GM19240 (cell line): ENCODE data around the gene OSR1.

Experiments used
- DNase-seq: peaks from one replicate; pipeline ENCODE4 v3.0.0; 2011; ENCODE audit warnings: low spot score; ENCODE audit not compliant: insufficient read length

The OSR1 gene

DNA sequence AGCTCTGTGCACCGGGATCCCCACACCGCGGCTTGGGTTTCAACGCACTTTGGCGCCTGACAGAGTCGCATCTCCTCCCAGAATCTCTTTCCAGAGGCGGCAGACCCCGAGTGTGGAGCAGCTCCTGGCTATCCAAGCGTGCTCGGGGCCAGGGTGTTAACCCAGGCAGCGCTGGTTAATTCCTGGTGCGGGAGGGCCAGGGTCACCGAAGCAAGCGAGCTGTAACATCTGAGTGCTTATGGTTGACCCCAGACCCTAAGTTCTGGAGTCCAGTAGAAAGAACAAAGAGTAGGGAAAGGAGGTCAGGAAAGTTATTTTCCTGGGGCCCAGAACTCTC lies 566 bp upstream of the OSR1 start:
- DNase-seq, result no peak

DNA sequence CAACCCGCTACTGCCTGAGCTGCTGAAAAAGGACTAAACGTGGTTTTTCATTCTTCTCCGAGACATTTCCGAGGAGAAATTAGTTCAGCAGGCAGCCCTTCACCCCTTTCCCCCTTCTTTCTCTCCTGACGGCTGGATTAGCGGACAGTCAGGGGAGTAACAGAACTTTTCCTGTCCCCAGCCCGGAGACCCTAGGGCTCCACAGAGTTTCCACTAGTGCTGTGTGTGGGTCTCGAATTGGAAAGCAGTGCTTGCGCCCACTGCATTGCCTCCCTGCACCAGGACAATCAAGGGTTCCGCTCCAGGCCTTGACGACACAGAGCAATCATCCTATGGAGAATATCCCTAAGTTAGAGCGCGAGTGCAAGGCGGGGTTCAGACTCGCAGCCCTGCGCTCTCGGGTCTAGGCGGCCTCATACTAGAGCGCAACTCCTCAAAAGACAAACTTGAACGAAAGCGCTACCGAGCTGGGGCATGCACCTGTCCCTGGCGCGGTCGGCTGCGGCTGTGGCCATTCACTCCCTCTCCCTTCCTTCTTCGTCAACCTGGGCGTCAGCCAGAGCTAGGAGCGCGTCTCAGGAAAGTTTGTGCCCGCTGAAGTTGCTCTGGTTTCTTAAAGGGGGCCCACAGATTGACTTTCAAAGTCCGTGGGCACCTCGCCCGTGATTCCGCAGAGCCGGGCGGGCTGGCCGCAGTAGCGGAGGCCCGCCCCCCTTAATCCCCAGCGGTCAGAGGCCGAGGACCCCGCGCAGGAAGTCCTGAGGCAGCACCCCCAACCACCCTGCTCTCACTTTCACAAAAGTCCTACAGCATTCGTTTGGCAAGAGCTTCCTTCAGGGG lies 801 bp downstream of the OSR1 start:
- no peak for DNase-seq

DNA sequence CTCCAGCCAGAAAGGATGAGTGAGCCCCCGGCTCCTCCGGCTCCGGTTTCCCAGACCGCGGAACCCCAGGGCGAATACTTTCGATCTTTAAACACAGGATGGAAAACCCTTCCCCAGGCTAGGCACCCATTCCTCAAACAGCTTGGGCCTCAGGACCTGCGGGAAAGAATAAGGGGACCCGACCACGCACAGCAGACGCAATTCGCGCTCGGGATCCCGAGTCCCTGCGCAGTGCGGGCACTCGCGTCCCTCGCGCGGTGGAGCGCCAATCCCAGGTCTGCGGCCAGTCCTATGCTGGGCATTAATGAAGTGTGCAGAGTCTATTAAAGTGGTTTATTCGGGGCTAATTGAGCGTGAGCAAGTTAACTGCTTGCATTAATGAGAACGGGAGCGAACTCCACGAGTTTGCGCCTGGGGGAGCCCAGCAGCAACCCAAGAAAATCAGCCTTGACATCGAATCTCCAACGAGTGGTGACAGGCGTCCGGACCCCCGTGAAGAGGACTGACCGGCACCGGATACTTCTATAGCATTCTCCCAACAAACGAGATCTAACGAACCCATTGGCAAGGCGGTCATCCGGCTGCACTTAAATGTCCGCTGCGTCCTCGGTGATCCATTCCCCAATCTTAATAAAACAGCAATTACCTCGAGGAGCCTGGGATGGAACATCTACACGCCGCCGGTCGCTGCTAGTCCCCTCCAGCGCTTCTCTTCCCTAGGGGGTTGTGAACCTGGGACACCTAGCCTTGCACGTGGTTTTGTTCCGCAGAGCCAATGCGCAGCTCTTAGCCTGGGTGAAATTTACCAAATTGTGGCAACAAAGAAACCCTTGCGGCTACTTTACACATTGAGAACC lies 1.6 kb downstream of the OSR1 start:
- no peak for DNase-seq

DNA sequence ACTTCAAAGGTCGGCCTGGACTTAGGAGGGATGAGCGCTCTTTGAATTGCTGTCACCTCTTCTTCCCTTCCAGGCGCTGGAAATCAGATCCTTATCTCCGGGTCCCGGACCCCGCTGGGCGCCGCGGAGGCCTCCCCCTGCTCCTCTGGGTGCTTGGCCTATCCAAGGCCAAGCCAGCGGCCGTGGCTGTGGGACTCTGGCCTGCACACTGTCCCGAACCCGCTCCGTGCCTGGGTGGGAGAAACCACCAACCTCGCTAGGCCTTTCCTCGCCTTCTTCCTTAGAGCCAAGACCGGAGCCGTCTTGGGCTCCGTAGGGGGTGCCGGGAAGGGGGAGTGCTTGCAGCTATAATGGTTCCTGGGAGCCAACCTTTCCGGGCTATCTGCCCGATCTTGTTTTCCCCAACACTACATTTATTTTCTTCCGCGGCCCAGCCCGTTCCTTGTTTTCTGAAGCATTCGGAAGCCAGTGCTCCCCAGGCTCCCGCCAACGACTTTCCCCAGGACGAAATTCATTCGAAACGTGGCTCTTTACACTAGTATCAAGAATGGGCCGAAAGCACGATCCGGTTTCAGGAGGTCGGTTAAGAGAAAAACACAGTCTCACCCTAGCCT lies 2.4 kb downstream of the OSR1 start:
- DNase-seq, result no peak

DNA sequence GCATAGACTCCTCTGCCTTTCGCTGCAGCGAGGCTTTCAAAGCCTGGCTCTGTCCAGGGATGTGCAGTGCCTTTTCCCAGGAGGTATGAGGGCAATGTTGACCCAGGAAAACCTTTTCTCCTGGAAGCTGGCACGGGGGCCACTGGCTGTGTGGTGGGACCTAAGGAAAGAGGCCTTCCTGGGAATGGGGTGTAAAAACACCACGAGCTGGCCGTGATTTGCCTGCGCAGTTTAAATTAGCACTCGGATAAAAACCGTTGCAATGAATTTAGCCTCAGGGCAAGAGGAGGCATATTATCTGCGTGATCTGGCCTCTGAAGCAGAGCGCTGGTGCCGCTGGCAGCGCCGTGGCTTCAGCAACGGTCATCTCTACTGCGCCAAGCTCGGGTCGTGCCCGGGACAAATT lies 3.0 kb downstream of the OSR1 start:
- DNase-seq, result no peak

DNA sequence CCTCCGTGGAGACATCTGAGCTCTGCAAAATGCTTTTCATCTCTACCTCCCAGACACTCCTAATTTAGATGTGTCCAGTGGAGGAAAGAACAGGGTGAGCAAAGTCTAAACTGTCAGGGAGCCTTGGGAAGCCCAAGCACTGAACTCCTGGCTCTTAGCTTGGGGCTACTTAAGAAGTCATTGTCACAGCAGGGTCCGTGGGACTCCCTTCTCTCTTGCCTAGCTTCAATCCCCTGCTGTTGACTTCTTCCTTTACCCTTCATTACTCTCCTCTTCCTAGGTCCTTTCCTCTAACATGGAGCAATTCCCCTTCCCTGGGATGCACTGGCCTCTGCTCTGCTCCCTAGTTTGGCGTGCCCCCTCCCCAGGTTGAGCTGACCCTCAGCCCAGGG lies 3.4 kb downstream of the OSR1 start:
- DNase-seq, result no peak

DNA sequence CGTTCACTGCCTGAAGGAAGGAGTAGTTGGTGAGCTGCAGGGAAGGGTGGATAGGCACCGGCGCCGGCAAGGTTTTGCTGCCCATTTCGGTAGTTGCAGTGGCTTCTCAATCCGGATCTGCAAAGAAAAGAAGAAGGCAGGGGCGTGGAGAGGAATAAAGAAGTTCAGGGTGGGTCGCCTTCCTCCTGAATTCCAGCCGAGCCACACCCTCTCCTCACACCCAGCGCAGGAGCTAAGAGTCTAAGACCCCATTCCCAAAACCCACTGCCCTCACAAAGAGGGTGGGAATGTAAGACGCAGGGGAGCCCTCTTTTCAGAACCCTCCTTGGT lies 4.7 kb downstream of the OSR1 start:
- DNase-seq, result no peak

DNA sequence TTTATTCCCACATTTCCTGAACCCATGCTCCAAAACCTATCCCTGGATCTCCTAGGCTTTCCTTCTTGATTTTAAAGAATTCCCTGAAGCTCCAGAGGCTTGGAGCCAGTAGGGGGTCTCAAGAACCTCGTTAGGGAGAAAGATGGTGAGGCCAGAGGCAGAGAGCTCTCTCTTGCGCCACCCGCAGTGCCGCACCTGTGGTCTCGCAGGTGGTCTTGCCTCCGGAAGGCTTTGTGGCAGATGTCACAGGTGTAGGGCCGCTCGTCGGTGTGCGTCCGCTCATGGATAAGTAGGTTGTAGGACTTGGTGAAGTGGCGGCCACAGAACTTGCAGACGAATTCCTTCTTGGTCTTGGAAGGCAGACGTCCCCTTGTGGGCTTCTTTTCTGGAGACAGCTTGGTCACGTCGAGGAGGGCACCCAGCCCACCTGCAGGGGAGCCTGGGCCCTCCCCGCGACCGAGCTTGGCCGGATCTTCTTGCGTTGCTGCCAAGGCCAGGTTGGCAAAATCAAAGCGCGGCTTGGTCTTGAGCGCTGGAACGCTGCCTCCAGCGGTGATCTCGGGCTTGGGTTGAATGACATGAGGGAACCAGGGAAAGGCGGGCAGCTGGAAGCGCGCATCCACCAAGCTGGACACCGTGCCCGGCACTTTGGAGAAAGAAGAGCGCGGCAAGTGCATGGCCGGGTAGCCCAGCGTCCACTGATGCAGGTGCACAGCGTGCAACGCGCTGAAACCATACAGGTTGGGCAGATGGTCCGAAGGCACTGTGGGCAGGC lies 5.3 kb downstream of the OSR1 start:
- no peak for DNase-seq

DNA sequence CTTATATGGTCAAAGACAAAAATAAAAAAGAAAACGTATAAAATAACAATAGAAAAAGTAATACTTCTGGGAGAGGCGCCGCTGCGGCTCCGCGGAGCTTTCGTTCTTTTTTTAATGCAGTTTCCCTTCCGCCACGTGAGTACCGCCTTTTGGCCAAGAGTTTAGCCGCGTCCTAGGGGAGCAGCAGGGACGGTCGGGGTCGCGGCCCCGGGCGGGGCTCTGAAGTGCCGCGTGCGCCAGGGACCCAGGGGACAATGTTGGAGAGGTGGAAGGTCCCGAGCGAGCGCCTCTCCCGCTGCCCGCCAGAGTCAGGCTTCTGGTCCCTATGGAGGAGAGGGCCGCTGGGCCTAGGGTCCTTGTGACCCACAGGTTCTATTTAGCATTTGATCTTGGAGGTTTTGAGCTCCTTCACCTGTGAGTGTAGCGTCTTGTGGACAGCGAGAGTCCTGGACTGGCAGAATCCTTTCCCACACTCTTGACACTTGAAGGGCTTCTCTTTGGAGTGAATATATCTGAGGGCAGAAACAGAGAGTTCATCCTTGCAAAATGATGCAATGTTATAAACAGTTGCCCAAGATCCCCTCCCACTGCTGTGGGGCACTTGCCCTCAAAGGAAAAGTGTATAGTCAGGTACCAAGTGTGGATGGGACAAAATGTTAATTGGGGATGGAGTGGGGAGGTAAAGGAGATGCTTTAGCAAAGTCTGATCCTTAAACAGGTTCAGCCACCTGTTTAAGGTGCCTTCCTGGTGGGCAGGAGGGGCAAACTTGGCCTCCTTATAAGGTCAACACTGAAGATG lies 6.3 kb downstream of the OSR1 start:
- no peak for DNase-seq

DNA sequence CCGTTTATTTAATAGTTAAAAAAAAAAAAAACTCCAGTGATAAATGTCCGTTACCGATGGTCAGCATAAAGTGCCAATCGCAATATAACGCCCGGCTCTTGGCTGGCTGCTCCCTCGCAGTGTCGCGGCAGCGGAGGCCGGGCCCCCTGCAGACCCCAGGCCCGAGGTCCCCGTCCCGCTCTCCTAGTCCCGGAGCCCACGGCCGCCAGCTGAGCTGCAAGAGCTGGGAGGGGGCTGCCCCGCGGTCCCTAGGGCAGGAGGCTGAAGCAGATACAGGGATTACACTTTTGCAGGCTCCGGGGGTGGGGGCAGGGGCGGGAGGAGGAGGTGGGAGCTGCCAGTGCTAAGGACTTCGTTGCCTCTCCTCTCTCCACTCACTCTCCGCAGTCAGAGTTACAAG lies 6.9 kb downstream of the OSR1 start:
- no peak for DNase-seq

DNA sequence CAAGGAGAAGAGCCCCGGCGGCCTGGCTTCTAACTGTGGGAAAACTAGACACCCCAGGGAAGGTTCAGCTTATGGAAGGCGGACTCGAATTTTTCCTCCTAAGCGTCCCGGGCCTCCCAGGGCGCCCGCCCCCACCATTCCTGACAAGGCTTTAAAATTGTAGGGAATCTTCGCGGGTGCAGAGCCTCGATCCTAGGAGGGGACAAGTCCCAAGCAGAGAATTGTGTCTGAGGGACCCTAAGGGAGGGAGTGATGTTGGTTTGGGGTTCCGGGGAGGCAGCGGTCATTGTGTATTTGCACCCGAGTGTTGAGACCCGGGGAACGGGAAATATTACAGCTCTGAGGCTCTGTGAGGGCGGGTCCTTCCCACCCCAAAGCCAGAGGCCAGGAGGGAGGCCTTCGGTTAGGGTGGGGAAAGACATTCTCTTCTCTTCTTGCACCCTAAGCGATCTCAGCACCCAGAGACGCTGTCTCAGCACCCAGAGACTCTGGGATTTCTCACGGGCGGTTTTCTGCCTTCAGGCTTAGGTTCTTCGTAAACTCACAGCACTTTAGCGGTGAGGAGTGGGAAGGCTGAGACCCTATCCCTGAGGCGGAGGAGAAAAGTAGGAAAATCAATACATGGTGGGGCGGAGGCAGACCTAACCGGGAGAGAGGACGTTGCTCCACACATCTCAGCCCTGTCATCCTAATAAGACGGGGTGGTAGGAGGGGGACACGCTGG lies 7.6 kb downstream of the OSR1 start:
- no peak for DNase-seq

DNA sequence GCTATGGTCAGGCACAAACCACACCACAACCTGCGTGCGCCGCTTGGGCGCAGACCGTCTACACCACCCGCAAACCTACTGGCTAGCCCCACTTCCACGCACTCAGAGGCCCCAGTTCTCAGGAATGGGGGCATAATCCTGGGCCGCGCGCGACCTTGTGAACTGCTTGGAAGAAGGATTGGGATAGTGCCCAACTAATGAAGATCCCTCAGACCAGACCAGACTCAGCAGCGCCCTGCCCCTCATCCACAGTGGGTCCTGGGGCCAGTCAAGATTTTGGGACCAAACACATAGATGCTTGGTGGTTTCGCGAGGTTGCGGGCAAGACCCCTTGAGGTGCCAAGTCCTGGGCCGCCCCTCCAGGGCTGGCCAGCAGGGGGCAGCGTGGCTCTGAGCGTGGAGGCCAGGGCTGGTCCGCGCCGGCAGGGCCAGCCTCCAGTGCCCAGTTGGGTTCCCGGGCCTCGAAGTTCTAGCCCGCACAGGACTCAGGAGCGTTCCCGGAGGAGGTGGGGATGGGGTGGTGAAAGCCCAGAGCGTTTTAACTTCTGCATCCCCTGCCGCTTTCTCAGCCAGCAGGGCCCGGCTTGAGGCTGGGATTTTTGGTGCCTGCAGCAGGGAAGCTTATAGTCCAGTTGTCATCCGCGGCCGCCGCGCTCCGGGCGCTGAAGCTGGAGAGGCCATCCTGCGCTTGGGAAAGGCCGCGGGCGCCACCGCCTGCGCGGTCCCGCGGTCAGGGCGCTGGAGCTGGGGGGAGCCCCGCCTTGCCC lies 8.3 kb downstream of the OSR1 start:
- DNase-seq, result no peak

DNA sequence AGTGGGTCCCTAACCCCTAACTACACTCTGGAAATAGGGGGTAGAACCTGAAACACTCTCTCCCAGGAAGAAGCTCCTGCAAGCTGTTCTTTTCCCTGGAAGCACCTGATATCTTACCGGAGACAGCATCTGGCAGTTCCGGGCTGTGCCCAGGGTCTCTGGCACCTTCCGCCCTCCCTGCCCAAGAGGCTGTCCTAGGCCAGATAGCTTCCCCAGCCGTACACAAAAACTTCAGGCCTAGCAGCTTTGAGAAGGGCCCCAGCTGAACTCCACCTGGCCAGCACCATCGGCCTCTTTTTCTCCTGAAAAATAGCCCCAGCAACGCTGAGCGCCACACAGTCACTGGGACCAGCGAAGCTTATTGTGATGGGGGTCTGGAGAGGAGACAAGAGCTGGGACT lies 9.7 kb downstream of the OSR1 start:
- no peak for DNase-seq

DNA sequence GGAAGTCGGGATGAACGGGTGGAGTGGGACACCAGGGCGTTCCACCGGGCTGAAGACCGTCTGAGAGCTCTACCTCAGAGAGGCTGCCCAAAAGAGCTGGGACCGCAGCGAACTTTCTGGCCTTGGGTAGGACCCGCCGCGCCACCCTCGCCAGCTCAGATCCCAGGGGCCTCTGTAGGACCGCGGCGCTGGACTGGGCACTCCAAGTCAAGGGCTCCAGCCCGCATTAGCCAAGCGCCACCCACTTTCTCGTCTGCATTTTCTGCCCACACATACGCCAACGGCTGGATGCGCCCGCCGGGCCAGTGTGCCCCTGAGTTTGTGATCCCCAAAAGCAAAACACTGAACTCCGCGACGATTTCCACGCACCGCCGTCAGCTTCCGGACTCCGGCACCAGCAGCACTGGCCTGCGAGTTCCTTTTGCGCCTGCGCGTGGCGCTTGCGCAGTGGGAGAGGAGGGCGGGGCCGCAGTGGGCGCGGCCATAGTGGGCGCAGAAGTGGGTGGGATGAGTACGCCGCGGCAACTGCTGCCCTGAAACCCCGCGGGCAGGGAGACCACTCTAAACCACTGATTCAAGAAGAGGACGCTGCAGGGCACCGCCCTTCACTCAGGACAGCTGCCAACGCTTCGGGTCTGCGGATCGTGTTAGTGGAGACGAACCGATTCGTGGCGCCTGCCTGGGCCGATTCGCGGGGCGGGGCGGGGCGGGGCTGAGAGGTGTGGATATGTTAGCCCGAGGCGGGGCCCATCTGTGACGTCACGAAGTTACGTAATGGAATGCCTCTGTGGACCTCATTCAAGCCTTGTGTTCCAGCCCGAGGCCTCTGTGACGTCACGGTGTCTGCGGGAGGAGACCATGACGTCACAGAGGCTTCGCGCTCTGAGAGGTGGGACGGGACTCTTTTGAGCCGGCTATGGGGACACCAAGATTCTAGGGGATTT lies 10.5 kb downstream of the OSR1 start:
- DNase-seq, result peak; percentile 99

DNA sequence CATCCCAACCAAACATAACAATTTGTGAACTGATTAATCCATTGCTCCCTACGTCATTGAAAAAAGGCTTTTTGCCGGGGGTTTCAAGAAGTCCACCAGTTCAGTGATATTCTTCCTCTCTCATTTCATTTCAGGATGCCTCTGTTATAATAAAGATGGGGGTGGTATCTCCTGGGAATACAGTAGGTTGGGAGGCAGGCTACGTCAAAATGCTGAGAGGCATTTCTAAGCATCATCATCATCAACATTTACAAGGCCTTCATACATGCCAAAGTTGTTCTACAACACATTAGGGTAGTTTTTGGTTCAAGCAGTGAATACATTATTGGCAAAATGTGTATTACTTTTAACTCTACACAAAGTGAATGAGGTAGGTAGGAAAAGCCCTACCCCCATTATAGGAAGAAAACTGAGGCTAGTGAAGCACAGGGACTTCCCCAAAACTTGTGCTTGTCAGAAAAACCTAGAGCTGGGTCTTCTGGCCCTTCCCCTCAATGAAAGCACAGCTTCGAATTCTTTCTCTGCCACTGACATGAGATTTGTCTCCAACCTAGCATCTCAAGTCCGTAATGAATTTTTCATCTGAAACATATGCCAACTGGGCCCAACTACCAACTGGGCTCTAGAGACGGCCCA lies 11.3 kb downstream of the OSR1 start:
- DNase-seq, result no peak

DNA sequence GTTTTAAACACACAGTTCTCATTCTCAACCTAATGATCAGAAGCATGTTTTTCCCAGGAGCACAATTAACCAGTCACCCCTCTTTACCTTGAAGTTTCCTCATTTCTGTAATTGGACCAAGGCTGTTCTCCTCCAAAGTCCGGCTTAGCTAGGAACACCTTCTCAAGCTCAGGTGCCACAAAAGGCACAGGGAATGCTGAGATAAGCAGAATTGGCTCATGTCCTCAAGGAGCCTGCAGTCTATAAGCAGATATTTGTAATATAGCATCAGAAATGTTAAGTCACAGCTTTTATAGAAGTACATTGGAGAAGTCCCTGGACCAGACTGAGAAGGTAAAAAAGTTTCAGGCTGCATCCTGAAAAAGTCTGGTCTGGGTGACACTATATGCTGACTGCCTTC lies 20.7 kb downstream of the OSR1 start:
- no peak for DNase-seq

DNA sequence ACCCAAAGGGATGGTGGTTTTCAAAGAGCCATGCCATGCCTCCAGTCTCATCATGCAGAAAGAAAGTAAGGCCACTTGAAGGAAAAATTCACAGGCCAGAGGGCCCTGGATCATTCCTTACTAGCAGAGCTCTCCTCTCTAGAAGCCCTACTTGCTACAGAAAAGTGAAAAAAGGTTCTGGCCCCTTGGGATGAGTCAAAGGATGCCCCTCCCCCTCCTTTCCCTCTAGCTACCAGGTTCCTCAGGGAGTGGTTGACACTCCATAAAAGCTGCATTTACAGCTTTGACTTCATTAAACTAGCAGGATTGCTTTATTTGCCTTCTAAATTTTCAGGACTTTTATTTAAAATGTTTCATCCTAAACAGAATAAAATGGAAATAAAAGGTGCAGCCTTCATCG lies 21.2 kb downstream of the OSR1 start:
- DNase-seq, result no peak

DNA sequence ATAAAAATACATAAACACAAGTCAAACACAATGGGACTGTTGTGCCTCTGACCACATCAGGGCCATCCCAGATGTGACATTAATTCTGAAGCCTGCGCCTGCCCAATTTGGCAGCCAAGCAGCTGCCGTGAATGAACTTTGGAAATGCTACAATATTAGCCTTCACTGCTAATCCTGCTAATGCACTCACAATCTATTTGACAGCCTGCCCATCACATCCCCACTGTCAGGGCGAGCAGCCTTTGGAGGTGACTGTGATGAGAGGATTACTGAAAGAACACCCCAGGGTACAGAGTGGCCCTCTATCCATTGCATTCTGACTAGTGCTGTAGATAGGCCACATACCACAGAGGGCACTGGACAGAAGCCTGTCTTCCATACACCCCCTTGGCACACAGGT lies 21.6 kb downstream of the OSR1 start:
- no peak for DNase-seq
